ENCODE data around the gene PCARE. TPM values are rescaled to one million over a fixed set of nuclear protein-coding genes. Genes with fewer than 3 reads are reported as not detected.

Gene PCARE
- polyA plus RNA-seq, 4 donors, result not detected

- FAIRE-seq, result no peak
- no peaks in the 10 kb centered on the region for H3K36me3 ChIP-seq (ENCODE audit: control insufficient read depth in 3 of 3, insufficient read depth in 2 of 3, low read depth in 1 of 3, low read length in 3 of 3)
- 95% methylated on average over 5 of the region's 5 CpGs for WGBS, 3 donors
Measured at GRCh38 chr2:29032189-29032588, 42.1 kb downstream of the PCARE start.

GRCh38 chr2:29031046-29031445, 43.3 kb downstream of the PCARE start:
- Histone ChIP-seq H3K27ac (ENCODE audit: low read depth in 1 of 3, low read length in 2 of 3) (no peak overlapping the region), H3K27me3 (ENCODE audit: control insufficient read depth in 3 of 3, insufficient read depth in 3 of 3, low read length in 3 of 3) (no peaks in the 10 kb centered on the region), H3K9me3 (ENCODE audit: control insufficient read depth in 2 of 2, insufficient read depth in 1 of 2, low read depth in 1 of 2, low read length in 1 of 2) (no peaks in the 10 kb centered on the region), H3K4me3 (ENCODE audit: low read depth in 1 of 3, low read length in 3 of 3) (no peak overlapping the region), H3K4me1 (ENCODE audit: control insufficient read depth in 3 of 3, insufficient read depth in 2 of 3, low read depth in 1 of 3, low read length in 2 of 3) (no peaks in the 10 kb centered on the region), H3K36me3 (ENCODE audit: control insufficient read depth in 3 of 3, insufficient read depth in 2 of 3, low read depth in 1 of 3, low read length in 3 of 3) (no peaks in the 10 kb centered on the region)
- FAIRE-seq, result no peak
- DNase-seq, result no peak

More at GRCh38 chr2:29032189-29032588, 42.1 kb downstream of the PCARE start:
- DNase-seq, result no peak
- no peaks in the 10 kb centered on the region for H3K9me3 ChIP-seq (ENCODE audit: control insufficient read depth in 2 of 2, insufficient read depth in 1 of 2, low read depth in 1 of 2, low read length in 1 of 2)
- H3K4me1 ChIP-seq (ENCODE audit: control insufficient read depth in 3 of 3, insufficient read depth in 2 of 3, low read depth in 1 of 3, low read length in 2 of 3), result no peaks in the 10 kb centered on the region
- no peak overlapping the region for H3K4me3 ChIP-seq (ENCODE audit: low read depth in 1 of 3, low read length in 3 of 3)
- H3K27ac ChIP-seq (ENCODE audit: low read depth in 1 of 3, low read length in 2 of 3), result no peak overlapping the region
- no peaks in the 10 kb centered on the region for H3K27me3 ChIP-seq (ENCODE audit: control insufficient read depth in 3 of 3, insufficient read depth in 3 of 3, low read length in 3 of 3)

- Histone ChIP-seq H3K27me3 (ENCODE audit: control insufficient read depth in 3 of 3, insufficient read depth in 3 of 3, low read length in 3 of 3) (no peaks in the 10 kb centered on the region), H3K36me3 (ENCODE audit: control insufficient read depth in 3 of 3, insufficient read depth in 2 of 3, low read depth in 1 of 3, low read length in 3 of 3) (no peaks in the 10 kb centered on the region), H3K4me3 (ENCODE audit: low read depth in 1 of 3, low read length in 3 of 3) (no peak overlapping the region), H3K9me3 (ENCODE audit: control insufficient read depth in 2 of 2, insufficient read depth in 1 of 2, low read depth in 1 of 2, low read length in 1 of 2) (no peaks in the 10 kb centered on the region), H3K4me1 (ENCODE audit: control insufficient read depth in 3 of 3, insufficient read depth in 2 of 3, low read depth in 1 of 3, low read length in 2 of 3) (no peaks in the 10 kb centered on the region), H3K27ac (ENCODE audit: low read depth in 1 of 3, low read length in 2 of 3) (no peak overlapping the region)
- 88 to 97% (median 90%) methylated on average over 3 of the region's 3 CpGs for WGBS, 3 donors
- FAIRE-seq (no peak), DNase-seq (no peak)
Measured at GRCh38 chr2:29025711-29026110, 48.6 kb downstream of the PCARE start.

DNA sequence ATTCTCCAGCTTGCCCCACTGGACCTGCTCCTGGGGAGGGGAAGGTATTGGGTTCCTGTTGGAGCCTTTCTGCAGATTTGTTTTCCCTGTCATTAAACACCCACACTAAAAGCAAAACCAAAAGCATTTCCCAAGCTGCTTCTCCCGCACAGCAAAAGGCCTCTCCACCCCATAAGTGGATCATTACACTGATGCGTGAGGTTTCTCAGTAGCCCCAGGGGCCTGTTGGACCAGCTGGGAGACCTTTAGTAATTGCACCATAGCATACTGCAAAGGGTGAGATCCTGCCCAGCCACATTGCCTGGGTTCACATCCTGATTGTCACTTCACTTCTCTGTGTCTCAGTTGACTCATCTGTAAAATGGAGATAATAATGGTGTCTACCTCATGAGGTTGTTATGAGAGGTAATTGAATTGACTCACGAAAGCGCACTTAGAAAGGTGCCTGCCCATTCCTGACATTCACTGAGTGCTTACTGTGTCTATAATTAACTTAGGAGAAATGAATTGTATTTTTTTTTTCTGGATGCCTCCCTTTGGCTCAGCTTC, 49.4 kb downstream of the PCARE start:
- Histone ChIP-seq H3K9me3 (ENCODE audit: control insufficient read depth in 2 of 2, insufficient read depth in 1 of 2, low read depth in 1 of 2, low read length in 1 of 2) (no peaks in the 10 kb centered on the region), H3K4me1 (ENCODE audit: control insufficient read depth in 3 of 3, insufficient read depth in 2 of 3, low read depth in 1 of 3, low read length in 2 of 3) (no peaks in the 10 kb centered on the region), H3K36me3 (ENCODE audit: control insufficient read depth in 3 of 3, insufficient read depth in 2 of 3, low read depth in 1 of 3, low read length in 3 of 3) (no peaks in the 10 kb centered on the region), H3K27me3 (ENCODE audit: control insufficient read depth in 3 of 3, insufficient read depth in 3 of 3, low read length in 3 of 3) (no peaks in the 10 kb centered on the region), H3K27ac (ENCODE audit: low read depth in 1 of 3, low read length in 2 of 3) (no peak overlapping the region), H3K4me3 (ENCODE audit: low read depth in 1 of 3, low read length in 3 of 3) (no peak overlapping the region)
- 76 to 87% (median 84%) methylated on average over 4 of the region's 4 CpGs for WGBS, 3 donors
- FAIRE-seq (no peak), DNase-seq (no peak)

GRCh38 chr2:29023188-29023587, 51.1 kb downstream of the PCARE start:
- no peaks in the 10 kb centered on the region for H3K36me3 ChIP-seq (ENCODE audit: control insufficient read depth in 3 of 3, insufficient read depth in 2 of 3, low read depth in 1 of 3, low read length in 3 of 3)
- no peak for FAIRE-seq
- WGBS, 3 donors, result 92 to 95% (median 93%) methylated on average over 4 of the region's 4 CpGs
- H3K9me3 ChIP-seq (ENCODE audit: control insufficient read depth in 2 of 2, insufficient read depth in 1 of 2, low read depth in 1 of 2, low read length in 1 of 2), result no peaks in the 10 kb centered on the region
- no peaks in the 10 kb centered on the region for H3K4me1 ChIP-seq (ENCODE audit: control insufficient read depth in 3 of 3, insufficient read depth in 2 of 3, low read depth in 1 of 3, low read length in 2 of 3)
- H3K4me3 ChIP-seq (ENCODE audit: low read depth in 1 of 3, low read length in 3 of 3), result no peak overlapping the region
- no peak for DNase-seq
- H3K27me3 ChIP-seq (ENCODE audit: control insufficient read depth in 3 of 3, insufficient read depth in 3 of 3, low read length in 3 of 3), result no peaks in the 10 kb centered on the region
- no peak overlapping the region for H3K27ac ChIP-seq (ENCODE audit: low read depth in 1 of 3, low read length in 2 of 3)

DNA sequence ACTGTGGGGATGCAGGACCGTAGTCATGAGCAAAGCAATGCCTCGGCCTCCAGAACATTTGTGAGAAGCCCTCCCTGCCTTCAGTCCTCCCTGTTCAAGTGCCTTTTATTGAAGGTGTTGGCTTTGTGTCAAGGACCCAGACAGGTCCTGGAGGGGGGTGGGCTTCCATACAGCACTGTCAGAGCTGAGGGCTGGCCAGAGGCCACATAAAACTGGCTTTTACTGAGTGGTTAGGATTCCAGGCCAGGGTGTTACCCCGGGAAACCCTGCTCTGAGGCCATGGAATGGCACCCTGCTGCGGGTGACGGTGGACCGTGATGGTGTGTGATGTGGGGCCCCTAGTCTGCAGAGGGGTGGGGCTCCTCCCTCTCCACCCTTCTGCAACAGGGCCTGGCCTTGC, 51.6 kb downstream of the PCARE start:
- Histone ChIP-seq H3K27me3 (ENCODE audit: control insufficient read depth in 3 of 3, insufficient read depth in 3 of 3, low read length in 3 of 3) (no peaks in the 10 kb centered on the region), H3K4me3 (ENCODE audit: low read depth in 1 of 3, low read length in 3 of 3) (no peak overlapping the region), H3K36me3 (ENCODE audit: control insufficient read depth in 3 of 3, insufficient read depth in 2 of 3, low read depth in 1 of 3, low read length in 3 of 3) (no peaks in the 10 kb centered on the region), H3K9me3 (ENCODE audit: control insufficient read depth in 2 of 2, insufficient read depth in 1 of 2, low read depth in 1 of 2, low read length in 1 of 2) (no peaks in the 10 kb centered on the region), H3K4me1 (ENCODE audit: control insufficient read depth in 3 of 3, insufficient read depth in 2 of 3, low read depth in 1 of 3, low read length in 2 of 3) (no peaks in the 10 kb centered on the region), H3K27ac (ENCODE audit: low read depth in 1 of 3, low read length in 2 of 3) (no peak overlapping the region)
- FAIRE-seq (no peak), DNase-seq (no peak)
- WGBS, 3 donors, result 74 to 76% (median 74%) methylated on average over 6 of the region's 6 CpGs

GRCh38 chr2:29021886-29022285, 52.4 kb downstream of the PCARE start:
- Histone ChIP-seq H3K4me1 (ENCODE audit: control insufficient read depth in 3 of 3, insufficient read depth in 2 of 3, low read depth in 1 of 3, low read length in 2 of 3) (no peaks in the 10 kb centered on the region), H3K4me3 (ENCODE audit: low read depth in 1 of 3, low read length in 3 of 3) (no peak overlapping the region), H3K36me3 (ENCODE audit: control insufficient read depth in 3 of 3, insufficient read depth in 2 of 3, low read depth in 1 of 3, low read length in 3 of 3) (no peaks in the 10 kb centered on the region), H3K27me3 (ENCODE audit: control insufficient read depth in 3 of 3, insufficient read depth in 3 of 3, low read length in 3 of 3) (no peaks in the 10 kb centered on the region), H3K9me3 (ENCODE audit: control insufficient read depth in 2 of 2, insufficient read depth in 1 of 2, low read depth in 1 of 2, low read length in 1 of 2) (no peaks in the 10 kb centered on the region), H3K27ac (ENCODE audit: low read depth in 1 of 3, low read length in 2 of 3) (no peak overlapping the region)
- DNase-seq (no peak), FAIRE-seq (no peak)
- WGBS, 3 donors, result 83 to 91% (median 86%) methylated on average over 11 of the region's 11 CpGs

DNA sequence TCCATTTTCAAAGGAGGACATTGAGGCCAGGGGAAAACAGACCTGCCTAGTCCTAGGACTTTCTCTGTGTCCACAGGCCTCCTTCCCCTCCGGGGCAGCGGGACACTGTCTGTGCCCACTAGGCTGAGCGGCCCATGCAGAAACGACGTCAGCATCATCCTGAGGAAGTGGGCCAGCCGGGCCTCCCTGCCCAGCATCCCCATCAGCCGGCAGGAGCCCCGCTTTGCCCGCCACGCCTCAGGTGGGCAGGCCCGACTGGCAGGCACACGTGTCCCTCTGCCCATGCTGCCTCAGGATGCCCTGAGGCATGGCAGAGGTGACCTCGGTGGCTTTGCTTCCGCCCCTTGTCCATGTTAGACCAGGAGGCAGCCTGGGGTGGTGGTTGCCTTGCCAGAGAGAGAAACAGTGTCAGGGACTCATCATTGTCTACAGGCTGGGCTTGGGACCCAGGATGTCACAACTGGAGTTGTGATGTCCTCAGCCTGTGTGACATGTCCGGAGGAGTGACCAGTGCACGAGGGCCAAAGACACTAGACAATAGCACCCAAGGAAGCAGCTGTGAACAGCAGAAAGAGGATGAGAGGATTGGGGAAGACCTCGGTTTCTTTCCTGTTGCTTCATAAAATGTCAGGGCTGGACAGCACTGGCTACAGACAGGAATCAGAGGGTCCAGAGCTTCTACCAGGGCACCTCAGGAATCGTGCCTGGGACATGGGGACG, 56.4 kb downstream of the PCARE start:
- WGBS, 3 donors, result 85 to 88% (median 86%) methylated on average over 19 of the region's 19 CpGs
- DNase-seq, result no peak
- Histone ChIP-seq H3K36me3 (ENCODE audit: control insufficient read depth in 3 of 3, insufficient read depth in 2 of 3, low read depth in 1 of 3, low read length in 3 of 3) (no peaks in the 10 kb centered on the region), H3K4me1 (ENCODE audit: control insufficient read depth in 3 of 3, insufficient read depth in 2 of 3, low read depth in 1 of 3, low read length in 2 of 3) (peaks cover 0 to 7% (median 0%) of the 10 kb centered on the region in 3 donors), H3K27me3 (ENCODE audit: control insufficient read depth in 3 of 3, insufficient read depth in 3 of 3, low read length in 3 of 3) (peaks cover 0 to 2% (median 0%) of the 10 kb centered on the region in 3 donors), H3K27ac (ENCODE audit: low read depth in 1 of 3, low read length in 2 of 3) (no peak overlapping the region), H3K4me3 (ENCODE audit: low read depth in 1 of 3, low read length in 3 of 3) (no peak overlapping the region), H3K9me3 (ENCODE audit: control insufficient read depth in 2 of 2, insufficient read depth in 1 of 2, low read depth in 1 of 2, low read length in 1 of 2) (no peaks in the 10 kb centered on the region)
- FAIRE-seq, result no peak

GRCh38 chr2:29016504-29016903, 57.8 kb downstream of the PCARE start:
- no peak for FAIRE-seq
- Histone ChIP-seq H3K4me3 (ENCODE audit: low read depth in 1 of 3, low read length in 3 of 3) (no peak overlapping the region), H3K27ac (ENCODE audit: low read depth in 1 of 3, low read length in 2 of 3) (peak overlapping the region in 2 of 3 donors; percentile 26 to 83), H3K27me3 (ENCODE audit: control insufficient read depth in 3 of 3, insufficient read depth in 3 of 3, low read length in 3 of 3) (peaks cover 0 to 4% (median 0%) of the 10 kb centered on the region in 3 donors), H3K4me1 (ENCODE audit: control insufficient read depth in 3 of 3, insufficient read depth in 2 of 3, low read depth in 1 of 3, low read length in 2 of 3) (peaks cover 0 to 7% (median 0%) of the 10 kb centered on the region in 3 donors), H3K36me3 (ENCODE audit: control insufficient read depth in 3 of 3, insufficient read depth in 2 of 3, low read depth in 1 of 3, low read length in 3 of 3) (no peaks in the 10 kb centered on the region), H3K9me3 (ENCODE audit: control insufficient read depth in 2 of 2, insufficient read depth in 1 of 2, low read depth in 1 of 2, low read length in 1 of 2) (no peaks in the 10 kb centered on the region)
- no peak for DNase-seq
- WGBS, 3 donors, result 57 to 65% (median 58%) methylated on average over 5 of the region's 5 CpGs

All from small intestine (tissue), 7 donors.